Posterior cingulate gyrus (tissue), 11 donors: ENCODE results near the gene GOT1.

Source experiments
- DNase-seq, 10 donors: peaks; one replicate each; pipeline versions ENCODE4 v3.0.0 to v3.0.0-alpha.2; 2020 to 2021; ENCODE audit warnings: mixed read lengths in 3 of 10
- intact Hi-C: fragments of 100-400 bp; cut with DNase I; formaldehyde crosslinking; loops from one replicate; pipeline ENCODE4 v1.15.1; 2023

The GOT1 gene

DNA sequence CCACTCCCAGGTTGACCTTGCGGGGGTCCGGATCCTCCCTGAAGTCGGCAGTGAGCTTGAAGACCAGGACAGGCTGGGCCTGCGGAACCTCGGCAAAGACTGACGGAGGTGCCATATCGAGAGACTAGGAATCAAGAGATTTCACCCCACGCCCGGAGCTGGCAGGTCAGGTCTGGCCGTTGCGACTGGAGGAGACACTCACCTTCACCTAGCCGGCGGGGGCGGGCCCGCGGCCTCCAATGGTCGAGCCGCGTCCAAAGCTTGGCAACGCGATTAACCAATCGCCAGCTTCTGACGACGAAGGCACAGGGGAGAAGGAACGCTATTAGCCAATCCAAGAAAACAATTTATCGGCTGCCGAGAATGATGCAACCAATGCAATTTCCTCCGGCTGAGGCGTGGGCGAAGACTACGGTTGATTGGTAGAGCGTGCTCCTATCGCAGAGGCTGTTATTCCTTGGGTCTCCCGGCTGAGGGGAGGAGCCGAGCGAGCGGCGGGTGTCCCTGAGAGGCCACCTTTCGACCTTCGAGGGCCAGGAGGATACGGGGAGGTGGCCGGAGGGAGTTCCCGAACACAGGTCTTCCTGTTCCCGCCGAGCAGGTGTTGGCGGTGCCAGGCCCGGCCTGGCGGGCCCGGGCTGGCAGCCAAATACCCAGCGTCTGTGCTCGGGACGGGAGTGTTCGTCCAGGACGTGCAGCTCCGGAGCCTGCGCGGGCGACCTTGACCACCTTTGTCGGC, at the start of gene GOT1:
TSS of gene GOT1 (minus strand) at position 174 of the 739 bp plus-strand sequence. CDS start at position 115, 59 bp downstream.
- DNase-seq = peak; percentile 91 to 99 (median 96)
- intact Hi-C loops = loop anchor here (2.0 to 5.0 kb wide), 2 partner anchors 38 to 302 kb away; partner anchors contain the start of genes COX15 and CUTC

DNA sequence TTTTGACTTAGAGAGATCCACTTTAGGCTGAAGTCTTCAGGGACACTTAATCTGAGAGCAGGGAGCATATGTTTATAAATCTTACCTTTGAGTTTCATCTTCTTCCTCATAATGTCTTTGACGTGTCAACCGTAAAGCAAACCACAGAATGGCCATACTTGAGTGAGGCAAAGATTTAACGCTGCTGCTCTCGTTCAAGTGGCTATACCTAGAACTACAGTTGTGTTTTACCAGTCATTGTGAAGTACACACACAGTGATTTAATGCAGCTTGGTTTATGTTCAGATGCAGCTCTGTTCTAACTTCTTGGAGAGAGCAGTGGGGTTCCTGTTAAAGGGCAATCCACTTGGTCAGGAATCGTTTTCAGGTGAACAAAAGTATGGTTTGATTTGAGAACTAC, 39.9 kb upstream of the GOT1 start:
- intact Hi-C loops = no loop called here
- no peak for DNase-seq

DNA sequence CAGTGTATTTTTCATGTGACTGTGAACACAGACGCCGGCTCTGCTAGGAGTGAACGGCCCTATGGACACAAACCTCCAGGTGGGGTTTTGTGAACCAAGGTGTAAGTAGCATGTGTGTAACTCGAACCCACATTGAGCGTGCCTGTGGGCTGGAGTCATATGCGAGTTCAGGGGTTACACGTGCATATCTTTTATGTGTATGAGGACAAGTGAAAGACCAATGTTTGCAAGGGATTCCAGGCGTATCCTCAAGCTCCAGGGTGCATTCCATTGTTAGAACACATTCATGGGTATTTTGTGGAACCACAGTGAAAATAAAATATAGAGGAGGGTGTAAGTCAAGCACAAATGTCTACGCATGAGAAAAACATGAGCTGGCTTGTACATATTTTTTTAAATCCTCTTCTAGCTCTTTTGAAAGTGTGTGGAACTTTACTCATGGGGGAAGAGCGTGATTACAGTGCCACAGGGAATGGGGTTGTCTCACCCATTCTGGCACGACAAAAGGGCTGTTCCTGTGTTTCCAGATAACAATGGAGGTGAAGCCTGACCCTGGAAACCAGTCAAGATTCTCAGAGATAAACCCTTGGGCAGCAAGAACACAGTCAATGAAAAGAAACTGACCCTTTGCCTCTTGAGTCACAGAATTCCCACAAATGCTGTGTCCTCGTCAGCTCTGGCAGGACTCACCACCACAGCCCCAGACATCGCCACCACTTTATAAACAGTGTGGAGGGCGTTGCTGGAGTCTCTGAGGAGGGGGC, 37.0 kb upstream of the GOT1 start:
- no peak for DNase-seq
- intact Hi-C loops = no loop called here

DNA sequence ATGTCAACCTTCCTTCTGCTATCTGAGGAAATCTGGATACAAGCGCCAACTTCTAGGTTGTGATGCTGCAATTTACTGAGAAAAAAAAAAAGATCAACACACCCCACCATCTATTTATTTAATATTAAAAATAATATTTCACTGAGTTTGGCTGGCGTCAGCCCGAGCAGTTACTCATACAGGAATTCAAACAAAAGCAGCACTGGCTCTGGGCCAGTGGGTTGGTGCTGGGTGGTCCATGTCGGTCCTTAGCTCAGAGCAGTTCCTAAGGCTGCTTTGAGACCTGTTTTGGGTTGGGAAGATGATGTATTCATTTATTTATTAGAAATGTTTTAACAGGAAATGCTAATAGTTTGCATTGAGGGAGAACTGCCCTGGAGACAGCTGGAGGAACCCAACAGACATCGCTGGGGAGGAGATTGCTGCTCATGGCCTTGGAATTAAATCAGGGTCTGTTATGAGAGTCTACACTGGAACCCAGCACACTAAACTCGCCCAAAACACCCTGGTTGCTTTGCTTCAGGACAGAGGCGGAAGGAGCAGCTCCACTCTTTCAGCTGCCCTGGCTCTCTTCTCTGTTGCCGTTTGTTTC, 36.3 kb upstream of the GOT1 start:
- intact Hi-C loops = no loop called here
- no peak for DNase-seq

DNA sequence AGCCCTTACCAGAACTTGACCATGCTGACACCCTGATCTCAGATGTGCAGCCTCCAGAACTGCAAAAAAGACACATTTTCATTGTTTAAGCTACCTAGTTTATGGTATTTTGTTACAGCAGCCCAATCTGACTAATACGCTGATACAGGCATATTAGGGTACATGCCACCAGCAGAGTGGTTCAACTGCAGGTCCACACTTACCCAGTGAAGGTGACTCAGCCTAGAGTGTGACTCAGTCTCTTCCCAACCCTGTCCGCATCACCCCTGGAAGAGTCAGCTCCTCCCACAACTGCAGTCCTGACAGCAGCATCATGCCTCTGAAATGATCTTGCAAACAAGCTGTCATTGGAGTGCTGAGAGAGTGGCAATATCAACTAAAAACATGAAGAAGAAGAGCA, 30.8 kb upstream of the GOT1 start:
- DNase-seq = no peak
- intact Hi-C loops = no loop called here

DNA sequence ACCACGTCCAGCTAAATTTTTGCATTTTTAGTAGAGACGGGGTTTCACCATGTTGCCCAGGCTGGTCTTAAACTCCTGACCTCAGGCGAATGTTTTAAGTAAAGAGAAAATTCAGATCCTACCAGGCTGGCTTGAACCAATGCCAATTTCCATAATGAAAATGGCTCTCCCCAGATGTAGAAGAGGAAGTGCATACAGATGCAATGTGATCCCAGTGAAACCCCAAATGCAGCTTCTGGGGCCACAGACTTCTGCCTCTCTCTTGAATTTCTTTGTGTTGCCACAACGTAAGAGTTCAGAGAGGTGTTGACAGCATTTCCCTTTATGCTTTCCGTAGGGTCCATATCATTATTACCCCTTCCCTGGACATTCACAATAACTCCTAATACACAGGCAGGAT, 29.6 kb upstream of the GOT1 start:
- intact Hi-C loops = no loop called here

DNA sequence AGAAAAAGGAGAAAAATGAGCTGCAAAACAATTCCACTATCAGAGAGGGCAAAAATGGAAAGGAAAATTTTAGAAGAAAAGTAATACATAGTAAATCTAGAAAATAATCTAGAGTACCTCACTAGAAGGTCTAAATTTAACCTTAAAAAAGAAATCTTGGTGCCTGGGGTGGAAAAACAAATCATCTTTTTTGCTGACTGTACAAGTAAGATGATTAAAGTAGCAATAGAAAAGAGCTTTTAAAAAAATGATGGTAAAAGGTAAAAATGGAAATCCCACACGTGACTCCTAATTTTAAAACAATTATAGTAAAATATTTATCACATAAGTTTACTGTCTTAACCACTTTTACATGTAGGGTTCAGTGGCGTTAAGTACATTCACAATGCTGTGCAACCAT, 28.8 kb upstream of the GOT1 start:
- no peak for DNase-seq

More for the DNA sequence above, 29.6 kb upstream of the GOT1 start:
- DNase-seq = no peak

DNA sequence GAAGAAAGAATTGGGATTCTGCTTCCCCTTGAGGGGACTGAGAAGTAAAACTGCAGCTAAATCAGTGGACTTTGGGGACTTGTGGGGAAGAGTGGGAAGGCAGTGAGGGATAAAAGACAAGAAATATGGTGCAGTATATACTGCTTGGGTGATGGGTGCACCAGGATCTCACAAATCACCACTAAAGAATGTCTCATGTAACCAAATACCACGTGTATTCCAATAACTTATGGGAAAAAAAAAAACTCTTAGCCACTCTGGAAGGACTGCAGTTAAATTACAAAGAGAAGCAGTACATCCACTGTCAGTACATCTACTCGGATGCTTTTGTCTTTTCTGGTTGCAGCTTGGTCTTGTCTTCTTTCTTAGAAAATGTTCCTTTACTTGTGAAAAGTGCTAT, 27.4 kb upstream of the GOT1 start:
- intact Hi-C loops = no loop called here
- DNase-seq = no peak

More for the DNA sequence above, 28.8 kb upstream of the GOT1 start:
- intact Hi-C loops = no loop called here

DNA sequence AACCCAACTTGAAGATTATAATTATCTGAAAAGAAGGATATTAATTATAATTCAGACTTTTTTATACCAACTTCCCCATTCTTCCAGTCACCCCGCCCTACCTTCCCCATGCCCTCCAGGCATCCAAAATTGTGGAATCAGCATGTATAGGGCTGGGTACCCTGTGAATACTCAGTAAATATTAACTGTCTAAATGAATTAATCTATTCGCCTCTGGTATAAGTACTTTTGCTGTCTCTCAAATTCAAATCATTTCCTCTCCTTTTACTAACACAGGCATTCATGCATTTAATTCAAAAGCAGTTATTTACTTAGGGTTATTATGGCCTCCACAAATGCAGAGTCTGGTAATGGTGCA, 26.5 kb upstream of the GOT1 start:
- intact Hi-C loops = no loop called here
- no peak for DNase-seq

DNA sequence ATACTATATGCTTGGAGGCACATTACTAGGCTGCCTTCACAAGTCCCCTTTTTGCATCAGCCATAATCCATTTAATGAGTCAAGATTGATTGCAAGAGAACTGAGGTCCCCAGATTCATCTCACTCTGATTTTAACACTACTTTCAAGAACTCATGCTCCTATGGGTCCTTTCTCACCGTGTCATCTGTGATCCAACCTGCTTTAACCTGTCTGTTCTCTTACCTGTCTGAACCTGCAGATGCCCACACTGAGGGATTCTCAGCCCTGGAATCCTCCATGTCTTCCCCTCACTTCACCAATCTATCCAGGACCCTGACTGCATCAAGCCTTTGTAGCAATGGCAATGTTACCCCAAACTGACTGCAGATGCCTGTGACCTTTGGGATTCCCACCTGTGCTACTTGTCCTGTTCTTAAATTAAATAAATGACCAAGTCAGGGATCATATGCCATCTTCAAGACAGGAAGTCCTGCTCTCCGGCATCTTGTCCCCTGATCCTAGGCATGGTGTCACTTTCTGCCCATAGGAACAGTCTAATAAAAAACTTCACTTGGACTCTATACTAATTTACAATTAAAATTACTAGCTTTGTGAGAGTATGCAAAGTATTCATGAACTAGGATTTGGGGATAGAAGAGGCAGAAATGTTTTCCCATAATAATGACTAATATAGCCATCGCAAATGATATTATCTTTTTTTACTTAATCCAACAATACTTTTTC, 25.9 kb upstream of the GOT1 start:
- intact Hi-C loops = no loop called here
- no peak for DNase-seq

DNA sequence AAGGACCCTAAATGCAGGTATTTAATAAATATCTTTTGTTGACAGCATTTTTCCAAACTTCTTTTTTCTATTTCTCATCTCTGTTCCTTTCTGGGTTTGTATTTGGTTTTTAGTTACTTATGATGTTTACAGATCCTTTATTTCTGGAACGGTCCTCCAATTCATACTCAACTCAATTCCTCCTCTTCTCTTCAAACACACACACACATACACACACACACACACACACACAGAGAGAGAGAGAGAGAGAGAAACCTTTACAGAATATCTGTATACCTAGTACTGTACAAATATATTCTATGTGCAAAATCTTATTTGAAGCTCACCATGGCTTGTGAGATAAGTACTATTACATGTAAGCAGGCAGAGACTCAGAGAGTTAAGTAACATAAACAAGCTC, 21.6 kb upstream of the GOT1 start:
- intact Hi-C loops = no loop called here
- DNase-seq = no peak

DNA sequence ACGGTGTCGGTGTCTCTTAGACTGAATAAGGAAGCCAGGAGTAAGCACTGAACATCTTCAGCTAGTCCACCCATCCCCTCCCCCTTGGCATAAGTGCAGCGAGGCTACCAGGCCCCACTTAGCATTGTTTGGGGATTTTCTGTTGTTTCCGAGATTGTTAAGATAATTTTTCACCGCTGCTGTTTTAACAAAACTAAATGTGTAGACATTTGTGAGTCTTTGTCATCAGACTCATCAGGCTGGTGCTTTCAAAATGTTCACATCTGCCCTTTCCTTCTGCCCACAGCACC, 21.0 kb upstream of the GOT1 start:
- intact Hi-C loops = no loop called here
- DNase-seq = no peak

DNA sequence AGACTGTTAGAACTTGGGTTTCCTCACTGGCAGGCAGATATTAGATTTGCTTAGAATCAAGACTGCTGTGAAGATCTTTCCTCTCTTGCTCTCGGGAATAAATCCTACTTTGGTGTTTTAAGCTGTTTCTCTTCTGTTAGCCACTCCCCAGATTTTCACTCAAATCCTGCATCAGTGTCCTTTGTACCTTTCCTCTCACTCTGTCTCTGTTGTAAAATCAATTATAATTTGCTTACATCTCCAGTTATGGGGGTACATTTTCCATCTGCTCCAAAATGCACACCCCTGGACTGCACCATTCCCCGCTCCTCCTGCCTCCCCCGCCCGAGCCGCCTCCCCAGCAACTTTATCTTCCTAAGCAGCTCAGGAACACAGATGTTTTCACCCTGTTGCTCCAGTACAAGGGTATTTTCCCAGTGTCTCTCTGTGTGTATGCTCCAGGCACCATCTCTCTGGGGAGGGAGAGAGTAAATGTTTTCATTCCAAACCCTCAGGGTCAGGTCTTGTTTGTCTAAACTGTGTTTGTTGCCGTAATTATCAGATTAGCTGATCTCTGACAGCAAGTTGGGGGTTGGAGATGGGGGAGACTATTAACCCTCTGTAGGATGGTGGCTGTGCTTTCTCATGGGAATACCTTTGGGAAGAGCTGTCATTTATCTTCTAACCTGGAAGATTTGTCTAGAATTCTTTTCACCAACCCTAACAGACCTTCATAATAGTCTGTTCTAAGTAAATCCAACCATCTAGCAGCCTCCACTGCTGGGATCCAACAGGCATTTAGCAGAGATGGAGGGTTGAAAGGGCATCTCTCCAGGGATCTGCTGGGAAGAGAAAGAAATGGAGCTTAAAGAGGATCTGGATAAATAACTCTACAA, 20.4 kb upstream of the GOT1 start:
- intact Hi-C loops = no loop called here

DNA sequence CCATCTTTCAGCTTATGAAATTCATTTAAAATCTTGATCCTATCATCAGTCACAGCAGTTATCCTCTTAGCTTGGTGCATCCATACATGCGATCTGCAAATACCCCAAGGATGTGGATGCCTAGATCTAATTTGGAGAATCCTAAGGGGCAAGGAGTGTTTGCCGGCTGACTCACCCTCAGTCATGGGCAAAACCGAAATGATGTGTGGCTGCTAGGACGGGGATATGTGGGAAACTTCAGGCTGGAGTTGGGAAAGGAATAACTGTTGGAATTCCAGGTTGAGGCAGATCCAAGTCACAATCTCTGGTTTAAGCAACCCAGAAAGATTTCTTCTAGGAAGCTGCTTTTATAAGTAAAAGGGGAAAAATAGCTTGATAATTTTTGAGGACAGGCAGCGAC, 19.7 kb upstream of the GOT1 start:
- DNase-seq = no peak
- intact Hi-C loops = no loop called here

More for the DNA sequence above, 20.4 kb upstream of the GOT1 start:
- no peak for DNase-seq

DNA sequence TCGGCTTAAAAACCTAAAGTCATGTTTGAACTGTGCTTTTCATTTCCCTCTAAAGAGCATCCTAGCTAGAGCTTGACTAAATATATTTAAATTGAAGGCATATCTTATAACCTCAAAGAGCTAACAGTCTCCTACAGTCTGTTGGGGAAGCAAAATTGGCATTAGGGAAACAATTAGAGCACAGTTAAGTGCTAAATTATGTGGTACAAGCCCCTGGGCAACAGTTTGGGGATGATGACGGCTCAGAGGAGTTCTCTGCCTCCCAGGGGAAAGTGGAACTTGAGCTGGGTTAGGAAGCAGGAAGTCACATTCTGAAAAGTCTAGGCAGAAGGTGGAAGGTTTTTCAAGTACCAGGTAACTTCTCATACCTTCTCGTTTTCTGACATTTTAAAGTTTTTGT, 18.6 kb upstream of the GOT1 start:
- no peak for DNase-seq
- intact Hi-C loops = no loop called here

DNA sequence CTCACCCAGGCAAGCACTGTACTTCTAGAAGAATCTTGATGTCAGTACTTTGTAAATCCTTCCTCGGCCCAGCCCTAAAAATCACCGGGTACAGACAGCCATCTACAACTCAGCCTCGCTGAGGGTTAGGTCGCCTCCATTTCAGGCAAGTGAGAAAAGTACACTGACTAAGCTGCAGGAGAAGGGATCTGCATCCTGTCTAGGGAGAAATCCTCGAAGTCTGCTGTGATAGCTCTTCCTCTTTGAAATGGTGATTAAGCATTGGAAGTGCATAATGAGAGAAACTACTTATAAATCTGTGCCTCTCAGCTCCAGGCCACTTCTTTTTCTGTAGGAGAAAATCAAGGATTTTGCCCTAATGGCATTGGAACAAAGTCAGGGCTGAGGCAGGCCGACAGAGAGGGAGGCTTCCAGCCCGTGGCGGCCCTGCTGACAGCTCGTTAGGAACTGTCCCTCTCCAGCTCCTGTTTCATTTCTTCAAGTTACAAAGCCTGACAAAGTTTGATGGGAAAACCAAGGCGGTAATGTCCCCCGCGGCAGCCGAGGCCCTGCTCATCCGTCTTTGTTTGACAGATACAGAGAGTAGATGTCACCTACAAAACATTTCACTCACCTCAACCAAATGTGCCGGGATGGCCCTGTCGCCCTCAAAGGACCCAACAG, 14.1 kb upstream of the GOT1 start:
- intact Hi-C loops = no loop called here
- no peak for DNase-seq

DNA sequence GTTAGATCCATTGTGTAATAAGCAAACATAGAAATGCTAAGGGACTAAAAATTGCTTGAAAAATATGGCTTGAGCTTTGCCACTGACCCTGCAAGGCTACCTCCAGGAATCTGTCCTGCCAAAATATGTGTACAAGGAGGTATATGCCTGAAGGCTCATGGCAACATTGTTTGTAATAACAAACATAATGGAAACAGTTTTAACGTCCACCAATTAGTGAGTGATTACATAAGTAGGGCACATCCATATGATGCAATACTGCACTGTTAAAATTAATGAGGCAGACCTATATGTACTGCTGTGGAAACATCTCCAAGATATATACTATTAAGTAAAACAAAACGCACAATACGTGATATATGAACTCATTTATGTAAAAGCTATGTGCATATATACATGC, 13.1 kb upstream of the GOT1 start:
- intact Hi-C loops = no loop called here
- no peak for DNase-seq

DNA sequence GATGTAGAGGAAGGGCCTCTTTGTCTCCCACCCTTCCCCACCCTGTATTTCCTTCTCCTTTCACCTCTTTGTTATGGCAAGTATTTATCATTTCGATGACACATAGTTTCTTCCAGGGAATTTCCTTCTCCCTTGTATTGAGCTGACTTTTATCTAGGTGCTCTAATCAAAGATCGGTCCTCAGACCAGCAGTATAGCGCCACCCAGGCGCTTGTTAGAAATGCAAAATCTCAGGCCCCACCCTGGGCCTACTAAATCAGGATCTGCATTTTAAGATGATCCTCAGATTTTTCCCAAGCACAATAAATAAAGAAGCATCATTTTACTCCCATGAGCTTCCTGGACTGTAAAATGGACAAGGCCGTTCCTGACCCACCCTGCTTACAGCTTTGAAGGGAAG, 12.0 kb upstream of the GOT1 start:
- no peak for DNase-seq
- intact Hi-C loops = no loop called here

DNA sequence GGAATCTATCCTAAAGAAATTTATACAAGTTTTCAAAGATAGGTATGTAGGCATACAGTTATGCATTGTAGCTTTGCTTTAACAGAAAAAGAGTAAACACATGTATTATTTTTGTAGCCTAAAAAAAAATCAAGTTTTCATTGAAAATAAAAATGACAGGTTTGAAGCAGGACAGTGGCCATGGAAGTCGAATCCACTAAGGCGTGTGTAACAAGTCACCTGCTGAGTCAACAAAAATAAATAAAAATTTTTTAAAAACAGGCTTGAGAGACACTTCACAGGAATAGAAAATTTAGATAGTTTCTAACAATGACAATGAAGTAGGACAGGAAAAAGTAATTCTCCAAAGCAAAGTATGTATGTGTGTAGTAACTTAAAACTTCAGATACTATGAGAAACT, 8.5 kb upstream of the GOT1 start:
- intact Hi-C loops = no loop called here
- DNase-seq = no peak
